Cardiac muscle cell (in vitro differentiated cells and primary cell): ENCODE results near the gene NTN4. TPM values are rescaled to one million over a fixed set of nuclear protein-coding genes. Genes with fewer than 3 reads are reported as not detected.

Source experiments
- DNase-seq, 2 donors: peaks; one replicate each; pipeline versions ENCODE4 v3.0.0 to v3.0.0-alpha.2; 2010 to 2017; ENCODE audit warnings: low read depth in 1 of 2, low spot score in 1 of 2
- H3K27ac ChIP-seq: fragments of 200-600 bp; sonication (generic); 2 replicates; pipeline ENCODE4 v1.5.1; 2016
- H3K27me3 ChIP-seq: fragments of 200-600 bp; sonication (generic); 2 replicates; pipeline ENCODE4 v1.6.0; 2016; ENCODE audit warnings: control low read depth
- H3K36me3 ChIP-seq: fragments of 200-600 bp; sonication (generic); 2 replicates; pipeline ENCODE4 v1.5.1; 2016; ENCODE audit warnings: control low read depth
- H3K4me1 ChIP-seq: fragments of 200-600 bp; sonication (generic); 2 replicates; pipeline ENCODE4 v1.8.1; 2017; ENCODE audit warnings: low read depth, mild to moderate bottlenecking, mixed run types
- H3K4me3 ChIP-seq: fragments of 200-600 bp; sonication (generic); 2 replicates; pipeline ENCODE4 v1.5.1; 2016; ENCODE audit warnings: mild to moderate bottlenecking
- H3K9me3 ChIP-seq: fragments of 200-600 bp; sonication (generic); 2 replicates; pipeline ENCODE4 v1.5.1; 2017; ENCODE audit warnings: low read depth, mild to moderate bottlenecking, control low read depth
- polyA plus RNA-seq: library from polyadenylated mRNA; unstranded; fragments of >200 nt; fragmentation: Nextera tagmentation; extraction: Ambion mirVana; gene quantifications from 2 replicates; pipeline ENCODE4 v1.2.1, GENCODE V29; 2016
- total RNA-seq: library from RNA; depleted of rRNA; stranded (reverse); fragments of >200 nt; gene quantifications from 2 replicates; pipeline ENCODE4 v1.2.3, GENCODE V29; 2016
- TF ChIP-seq, protein P1 (sequence below): IDR thresholded peaks from 2 replicates; pipeline ENCODE4 v1.5.1; 2012; ENCODE audit warnings: low read depth, mild to moderate bottlenecking, low read length

Gene NTN4
- total and polyA plus RNA-seq, 2 experiments from 2014 or later, result 0.86 to 1.4 TPM

- no peaks in the 10 kb centered on the region for H3K9me3 ChIP-seq
- DNase-seq, result no peak
- H3K4me3 ChIP-seq, result no peak overlapping the region
- peaks cover 2% of the 10 kb centered on the region for H3K27me3 ChIP-seq
- H3K36me3 ChIP-seq, result no peaks in the 10 kb centered on the region
- H3K4me1 ChIP-seq, result no peaks in the 10 kb centered on the region
- H3K27ac ChIP-seq, result no peak overlapping the region
- TF ChIP-seq, protein P1, sequence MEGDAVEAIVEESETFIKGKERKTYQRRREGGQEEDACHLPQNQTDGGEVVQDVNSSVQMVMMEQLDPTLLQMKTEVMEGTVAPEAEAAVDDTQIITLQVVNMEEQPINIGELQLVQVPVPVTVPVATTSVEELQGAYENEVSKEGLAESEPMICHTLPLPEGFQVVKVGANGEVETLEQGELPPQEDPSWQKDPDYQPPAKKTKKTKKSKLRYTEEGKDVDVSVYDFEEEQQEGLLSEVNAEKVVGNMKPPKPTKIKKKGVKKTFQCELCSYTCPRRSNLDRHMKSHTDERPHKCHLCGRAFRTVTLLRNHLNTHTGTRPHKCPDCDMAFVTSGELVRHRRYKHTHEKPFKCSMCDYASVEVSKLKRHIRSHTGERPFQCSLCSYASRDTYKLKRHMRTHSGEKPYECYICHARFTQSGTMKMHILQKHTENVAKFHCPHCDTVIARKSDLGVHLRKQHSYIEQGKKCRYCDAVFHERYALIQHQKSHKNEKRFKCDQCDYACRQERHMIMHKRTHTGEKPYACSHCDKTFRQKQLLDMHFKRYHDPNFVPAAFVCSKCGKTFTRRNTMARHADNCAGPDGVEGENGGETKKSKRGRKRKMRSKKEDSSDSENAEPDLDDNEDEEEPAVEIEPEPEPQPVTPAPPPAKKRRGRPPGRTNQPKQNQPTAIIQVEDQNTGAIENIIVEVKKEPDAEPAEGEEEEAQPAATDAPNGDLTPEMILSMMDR, result no peak
Measured at GRCh38 chr12:95630496-95630895, 160.1 kb downstream of the NTN4 start.

- no peak for DNase-seq
- peaks cover 6% of the 10 kb centered on the region for H3K27me3 ChIP-seq
- H3K4me3 ChIP-seq, result no peak overlapping the region
- H3K4me1 ChIP-seq, result no peaks in the 10 kb centered on the region
- no peaks in the 10 kb centered on the region for H3K36me3 ChIP-seq
- TF ChIP-seq, protein P1, result no peak
- H3K27ac ChIP-seq, result no peak overlapping the region
- no peaks in the 10 kb centered on the region for H3K9me3 ChIP-seq
Measured at GRCh38 chr12:95629392-95629791, 161.2 kb downstream of the NTN4 start.

GRCh38 chr12:95626854-95627253 lies 163.7 kb downstream of the NTN4 start:
- no peak overlapping the region for H3K27ac ChIP-seq
- no peak overlapping the region for H3K4me3 ChIP-seq
- peaks cover 8% of the 10 kb centered on the region for H3K27me3 ChIP-seq
- H3K36me3 ChIP-seq, result no peaks in the 10 kb centered on the region
- H3K9me3 ChIP-seq, result no peaks in the 10 kb centered on the region
- TF ChIP-seq, protein P1, result no peak
- no peak for DNase-seq
- no peaks in the 10 kb centered on the region for H3K4me1 ChIP-seq

GRCh38 chr12:95625012-95625411 lies 165.6 kb downstream of the NTN4 start:
- H3K4me3 ChIP-seq, result no peak overlapping the region
- no peak for DNase-seq
- TF ChIP-seq, protein P1, result no peak
- H3K9me3 ChIP-seq, result no peaks in the 10 kb centered on the region
- H3K4me1 ChIP-seq, result no peaks in the 10 kb centered on the region
- H3K27me3 ChIP-seq, result peaks cover 16% of the 10 kb centered on the region
- no peak overlapping the region for H3K27ac ChIP-seq
- H3K36me3 ChIP-seq, result no peaks in the 10 kb centered on the region

DNA sequence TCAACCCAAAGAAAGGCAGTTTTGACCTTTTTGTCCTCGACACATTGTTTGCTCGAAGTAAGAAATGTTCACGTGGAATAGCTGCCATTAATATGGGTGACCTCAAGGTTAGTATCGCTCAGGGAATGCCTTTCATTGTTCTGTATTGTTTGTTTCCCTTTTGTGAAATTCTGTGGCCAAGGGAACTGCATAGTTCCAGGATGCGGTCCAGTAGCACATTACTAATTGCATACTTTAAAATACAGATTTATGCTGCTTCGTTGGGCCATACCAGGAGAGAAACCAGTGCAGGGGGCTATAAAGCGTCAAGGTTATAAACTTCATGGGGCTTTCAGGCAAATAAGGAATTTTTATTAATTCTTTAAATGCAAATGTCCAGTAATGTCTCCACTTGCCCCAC lies 166.0 kb downstream of the NTN4 start:
- TF ChIP-seq, protein P1, result no peak
- H3K4me3 ChIP-seq, result no peak overlapping the region
- H3K9me3 ChIP-seq, result no peaks in the 10 kb centered on the region
- no peaks in the 10 kb centered on the region for H3K36me3 ChIP-seq
- peaks cover 16% of the 10 kb centered on the region for H3K27me3 ChIP-seq
- DNase-seq, result no peak
- H3K4me1 ChIP-seq, result no peaks in the 10 kb centered on the region
- no peak overlapping the region for H3K27ac ChIP-seq

DNA sequence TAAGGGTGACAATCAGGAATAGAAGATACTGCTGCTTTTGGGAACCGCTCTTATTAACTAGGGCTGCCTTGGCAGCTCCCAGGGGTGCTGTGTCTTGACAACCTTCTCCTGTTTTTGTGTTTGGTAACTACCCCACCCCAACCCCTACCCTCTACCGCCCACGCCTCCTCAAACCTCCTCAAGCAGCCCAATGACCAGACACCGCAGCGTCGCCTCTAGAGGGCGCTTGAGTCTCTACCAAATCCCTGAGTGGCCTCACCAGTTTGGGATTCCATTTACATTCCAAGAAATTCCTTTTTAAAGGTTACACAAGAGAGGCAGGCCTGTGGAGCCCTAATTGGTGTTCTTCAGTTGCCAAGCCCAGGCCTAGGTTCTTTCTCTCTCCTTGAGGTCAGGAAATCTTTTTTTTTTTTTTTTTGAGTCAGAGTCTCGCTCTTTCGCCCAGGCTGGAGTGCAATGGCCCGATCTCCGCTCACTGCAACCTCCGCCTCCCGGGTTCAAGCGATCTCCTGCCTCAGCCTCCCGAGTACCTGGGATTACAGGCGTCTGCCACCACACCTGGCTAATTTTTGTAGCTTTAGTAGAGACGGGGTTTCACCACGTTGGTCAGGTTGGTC lies 166.9 kb downstream of the NTN4 start:
- TF ChIP-seq, protein P1, result peak; percentile 88
- Histone ChIP-seq H3K27ac (no peak overlapping the region), H3K9me3 (no peaks in the 10 kb centered on the region), H3K27me3 (peaks cover 16% of the 10 kb centered on the region), H3K4me3 (no peak overlapping the region), H3K4me1 (no peaks in the 10 kb centered on the region), H3K36me3 (no peaks in the 10 kb centered on the region)
- DNase-seq, result peak; percentile 85 to 93
